HUES6 (cell line): Measurements from ENCODE around the gene BORCS5.
A peak's percentile ranks its signal among the peaks of the same experiment; 100 is the strongest.

ENCODE experiments used
- H3K27ac ChIP-seq: 2 replicates; pipeline ENCODE4 v1.7.0; 2013; ENCODE audit warnings: low read depth, mild to moderate bottlenecking, low read length, inconsistent platforms
- H3K27me3 ChIP-seq: 2 replicates; pipeline ENCODE4 v1.6.1; 2013; ENCODE audit warnings: low read length; ENCODE audit not compliant: control insufficient read depth, insufficient read depth
- H3K36me3 ChIP-seq: 2 replicates; pipeline ENCODE4 v1.6.1; 2013; ENCODE audit warnings: low read length; ENCODE audit not compliant: control insufficient read depth, insufficient read depth
- H3K4me1 ChIP-seq: 2 replicates; pipeline ENCODE4 v1.6.1; 2013; ENCODE audit warnings: low read length; ENCODE audit not compliant: control insufficient read depth, insufficient read depth
- H3K4me3 ChIP-seq: 2 replicates; pipeline ENCODE4 v1.5.1; 2013; ENCODE audit warnings: low read depth, low read length
- H3K9ac ChIP-seq: one replicate; pipeline ENCODE4 v1.6.1; 2013; ENCODE audit warnings: mild to moderate bottlenecking, low read length
- H3K9me3 ChIP-seq: 2 replicates; pipeline ENCODE4 v1.6.1; 2013; ENCODE audit warnings: low read depth, low read length; ENCODE audit not compliant: control insufficient read depth, insufficient read depth

The BORCS5 gene

DNA sequence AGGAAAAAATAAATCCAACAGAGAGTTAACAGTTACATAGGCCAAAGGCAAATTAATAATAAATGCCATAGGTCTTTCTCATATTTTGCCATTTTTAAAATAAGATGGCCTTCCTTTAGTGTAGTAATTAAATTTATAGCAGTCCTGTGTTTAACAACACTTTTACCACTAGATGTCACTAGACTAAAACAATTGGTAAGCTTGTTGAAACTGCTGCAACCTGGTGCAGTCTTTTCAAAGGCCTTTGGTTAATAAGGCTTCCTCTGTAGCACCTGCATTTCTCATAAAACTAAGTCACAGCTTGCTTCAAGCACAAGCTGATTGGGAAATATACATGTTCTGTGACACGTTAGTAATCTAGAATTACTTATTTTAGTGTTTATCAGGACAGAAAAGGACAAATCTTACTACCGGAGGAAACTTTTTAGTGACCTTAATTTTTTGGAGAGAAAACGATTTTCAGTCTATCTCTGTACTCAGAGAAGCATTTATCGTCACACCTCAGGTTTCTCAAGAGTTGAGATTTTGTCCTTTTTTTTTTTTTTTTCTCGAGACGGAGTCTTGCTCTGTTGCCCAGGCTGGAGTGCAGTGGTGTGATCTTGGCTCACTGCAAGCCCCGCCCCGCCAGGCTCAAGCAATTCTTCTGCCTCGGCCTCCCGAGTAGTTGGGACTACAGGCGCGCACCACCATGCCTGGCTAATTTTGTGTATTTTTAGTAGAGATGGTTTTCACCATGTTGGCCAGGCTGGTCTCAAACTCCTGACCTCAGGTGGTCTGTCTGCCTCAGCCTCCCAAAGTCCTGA, 20.0 kb downstream of the BORCS5 start:
- H3K27me3 ChIP-seq, result no peaks in the 10 kb centered on the region
- H3K36me3 ChIP-seq, result no peaks in the 10 kb centered on the region
- H3K4me3 ChIP-seq, result no peak overlapping the region
- no peaks in the 10 kb centered on the region for H3K4me1 ChIP-seq
- H3K27ac ChIP-seq, result no peak overlapping the region
- H3K9me3 ChIP-seq, result no peaks in the 10 kb centered on the region
- no peak overlapping the region for H3K9ac ChIP-seq

GRCh38 chr12:12378616-12379015, 21.7 kb downstream of the BORCS5 start:
- H3K27ac ChIP-seq, result no peak overlapping the region
- H3K4me3 ChIP-seq, result no peak overlapping the region
- no peaks in the 10 kb centered on the region for H3K27me3 ChIP-seq
- peaks cover 7% of the 10 kb centered on the region; the same call in 1 of the 2 replicates for H3K9me3 ChIP-seq
- H3K4me1 ChIP-seq, result no peaks in the 10 kb centered on the region; the same call in 1 of the 2 replicates
- no peak overlapping the region for H3K9ac ChIP-seq
- H3K36me3 ChIP-seq, result 0 out of 2 replicates have a peak, but pooled peaks cover 3% of the 10 kb centered on the region

DNA sequence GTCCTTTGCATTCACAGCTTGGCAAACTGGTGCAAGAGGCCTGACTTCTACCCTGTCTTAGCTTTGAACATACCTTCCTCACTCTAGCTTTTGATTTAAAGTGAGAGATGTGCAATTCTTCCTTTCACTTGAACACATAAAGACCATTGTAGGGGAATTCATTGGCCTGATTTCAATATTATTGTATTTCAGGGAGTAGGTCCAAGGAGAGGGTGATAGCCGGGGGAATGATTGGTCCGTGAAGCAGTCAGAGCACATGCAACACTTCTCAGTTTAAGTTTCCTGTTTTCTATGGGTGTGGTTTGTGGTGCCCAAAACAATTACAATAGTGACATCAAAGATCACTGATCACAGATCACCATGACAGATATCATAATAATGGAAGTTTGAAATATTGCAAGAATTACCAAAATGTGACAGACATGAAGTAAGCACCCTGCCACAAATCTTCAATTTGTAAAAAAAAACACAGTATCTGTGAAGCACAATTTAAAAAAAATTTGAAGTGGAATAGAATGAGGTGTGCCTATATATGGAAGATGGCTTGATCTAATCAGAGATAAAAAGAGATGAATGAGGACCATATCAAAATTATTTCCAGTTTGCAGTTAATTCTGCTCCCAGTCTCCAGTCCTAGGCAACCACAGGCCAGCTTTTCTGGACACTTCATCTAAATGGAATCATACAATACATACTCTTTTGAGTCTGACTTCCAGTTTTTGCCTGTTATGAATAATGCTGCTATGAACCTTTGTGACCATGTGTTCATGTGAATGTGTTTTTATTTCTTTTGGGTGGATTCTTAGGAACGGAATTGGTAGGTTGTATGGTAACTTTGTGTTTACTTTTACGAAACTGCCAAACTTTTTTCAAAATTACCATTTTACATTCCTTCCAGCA, 23.2 kb downstream of the BORCS5 start:
- Histone ChIP-seq H3K36me3 (0 out of 2 replicates have a peak, but pooled peaks cover 3% of the 10 kb centered on the region), H3K27ac (no peak overlapping the region), H3K9me3 (peaks cover 7% of the 10 kb centered on the region; the same call in 1 of the 2 replicates), H3K27me3 (no peaks in the 10 kb centered on the region), H3K4me1 (peaks cover 10% of the 10 kb centered on the region), H3K4me3 (no peak overlapping the region), H3K9ac (no peak overlapping the region)

- Histone ChIP-seq H3K4me3 (no peak overlapping the region), H3K36me3 (0 out of 2 replicates have a peak, but pooled peaks cover 3% of the 10 kb centered on the region), H3K9ac (no peak overlapping the region), H3K4me1 (peaks cover 16% of the 10 kb centered on the region), H3K27ac (no peak overlapping the region), H3K9me3 (peaks cover 7% of the 10 kb centered on the region; the same call in 1 of the 2 replicates), H3K27me3 (no peaks in the 10 kb centered on the region)
These were observed 24.2 kb downstream of the BORCS5 start for GRCh38 chr12:12380949-12381593.

GRCh38 chr12:12381982-12382381, 25.1 kb downstream of the BORCS5 start:
- Histone ChIP-seq H3K9me3 (peaks cover 7% of the 10 kb centered on the region; the same call in 1 of the 2 replicates), H3K36me3 (0 out of 2 replicates have a peak, but pooled peaks cover 3% of the 10 kb centered on the region), H3K4me1 (peaks cover 16% of the 10 kb centered on the region), H3K9ac (no peak overlapping the region), H3K4me3 (no peak overlapping the region), H3K27ac (no peak overlapping the region), H3K27me3 (no peaks in the 10 kb centered on the region)

DNA sequence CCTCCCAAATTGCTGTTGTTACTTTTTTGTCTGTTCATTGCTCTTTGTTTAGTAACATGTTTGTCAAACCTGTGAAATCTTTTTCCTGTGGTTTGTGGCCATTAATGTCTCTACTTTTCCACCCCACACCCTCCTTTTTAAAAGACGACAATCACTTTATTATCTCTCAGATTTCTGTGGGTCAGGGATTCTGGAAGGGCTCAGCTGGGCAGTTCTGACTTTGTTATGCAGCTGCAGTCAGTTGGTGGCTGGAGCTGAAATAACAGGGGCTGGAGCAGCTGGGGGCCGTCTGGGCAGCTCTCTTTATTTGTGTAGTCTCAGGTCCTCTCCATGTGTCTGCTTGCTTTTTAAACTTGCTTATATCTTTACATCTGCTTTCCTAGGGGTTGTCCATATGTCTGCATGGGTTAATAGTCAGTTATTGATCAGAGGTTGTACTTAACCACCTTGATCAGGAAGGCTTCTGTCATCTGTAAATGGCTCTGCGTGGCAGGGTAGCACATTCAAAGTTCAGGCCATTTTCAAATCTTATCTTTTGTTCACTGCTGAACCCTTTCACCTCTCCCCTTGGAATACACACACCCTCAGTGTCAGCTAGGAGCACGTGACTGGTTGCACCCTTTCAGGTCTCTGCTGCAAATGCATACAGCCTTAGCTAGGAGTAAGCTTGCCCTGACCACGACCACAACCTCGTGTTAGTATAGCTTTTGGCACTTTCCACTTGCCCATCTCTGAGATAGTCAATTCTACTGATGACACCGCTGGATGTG, 27.9 kb downstream of the BORCS5 start:
- H3K4me3 ChIP-seq, result no peak overlapping the region; the same call in 1 of the 2 replicates
- H3K27ac ChIP-seq, result peak overlapping the region; percentile 24; the same call in 1 of the 2 replicates
- H3K4me1 ChIP-seq, result peaks cover 16% of the 10 kb centered on the region
- H3K36me3 ChIP-seq, result 0 out of 2 replicates have a peak, but pooled peaks cover 3% of the 10 kb centered on the region
- no peaks in the 10 kb centered on the region for H3K27me3 ChIP-seq
- no peak overlapping the region for H3K9ac ChIP-seq
- H3K9me3 ChIP-seq, result peaks cover 7% of the 10 kb centered on the region; the same call in 1 of the 2 replicates

DNA sequence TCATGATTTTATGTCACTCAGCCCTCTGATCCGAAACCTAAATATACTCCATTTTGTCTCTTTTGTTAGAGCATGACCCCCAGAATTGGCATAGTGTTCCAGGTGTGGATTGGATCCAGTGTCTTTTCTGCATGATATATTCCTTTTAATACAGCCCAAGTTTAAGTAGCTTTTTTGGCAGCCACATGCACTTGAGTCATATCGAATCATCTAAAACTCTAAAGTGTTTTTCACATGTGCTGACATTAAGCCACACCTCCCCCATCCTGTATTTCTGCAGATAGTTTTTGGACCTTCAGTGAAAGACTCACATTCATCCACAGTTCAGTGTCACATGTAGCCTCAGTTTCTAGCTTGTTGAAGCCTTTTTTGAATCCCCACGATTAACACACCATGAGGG, 30.6 kb downstream of the BORCS5 start:
- peaks cover 16% of the 10 kb centered on the region for H3K4me1 ChIP-seq

GRCh38 chr12:12392413-12392812, 35.5 kb downstream of the BORCS5 start:
- Histone ChIP-seq H3K27ac (no peak overlapping the region), H3K4me1 (no peaks in the 10 kb centered on the region), H3K27me3 (no peaks in the 10 kb centered on the region), H3K9me3 (no peaks in the 10 kb centered on the region), H3K36me3 (no peaks in the 10 kb centered on the region), H3K9ac (no peak overlapping the region), H3K4me3 (no peak overlapping the region)

More for the DNA sequence above, 30.6 kb downstream of the BORCS5 start:
- H3K36me3 ChIP-seq, result no peaks in the 10 kb centered on the region
- H3K9me3 ChIP-seq, result 0 out of 2 replicates have a peak, but pooled peaks cover 2% of the 10 kb centered on the region
- no peak overlapping the region for H3K9ac ChIP-seq
- H3K4me3 ChIP-seq, result no peak overlapping the region
- no peaks in the 10 kb centered on the region for H3K27me3 ChIP-seq
- H3K27ac ChIP-seq, result no peak overlapping the region

DNA sequence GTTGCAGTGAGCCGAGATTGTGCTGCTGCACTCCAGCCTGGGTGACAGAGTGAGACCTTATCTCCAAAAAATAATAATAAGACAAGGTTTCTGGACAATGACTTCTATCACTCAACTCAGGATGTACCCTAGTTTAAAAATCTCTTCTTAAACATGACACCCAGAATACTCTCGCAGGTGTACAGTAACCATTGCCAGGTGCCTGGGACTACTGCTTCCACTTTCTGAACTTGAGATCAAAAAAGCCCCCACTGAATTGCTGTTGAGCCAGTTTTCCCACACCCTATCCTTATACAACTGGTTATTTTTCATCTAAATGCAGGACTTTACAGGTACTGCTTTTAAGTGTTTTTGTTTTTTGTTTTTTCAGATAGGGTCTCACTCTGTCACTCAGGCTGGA, 36.3 kb downstream of the BORCS5 start:
- H3K4me3 ChIP-seq, result no peak overlapping the region
- H3K9me3 ChIP-seq, result no peaks in the 10 kb centered on the region
- no peak overlapping the region for H3K27ac ChIP-seq
- no peak overlapping the region for H3K9ac ChIP-seq
- H3K4me1 ChIP-seq, result peaks cover 3% of the 10 kb centered on the region; the same call in 1 of the 2 replicates
- no peaks in the 10 kb centered on the region for H3K27me3 ChIP-seq
- H3K36me3 ChIP-seq, result no peaks in the 10 kb centered on the region

GRCh38 chr12:12396694-12397093, 39.8 kb downstream of the BORCS5 start:
- Histone ChIP-seq H3K27ac (no peak overlapping the region), H3K9ac (no peak overlapping the region), H3K27me3 (no peaks in the 10 kb centered on the region), H3K36me3 (no peaks in the 10 kb centered on the region), H3K4me1 (peaks cover 21% of the 10 kb centered on the region), H3K9me3 (no peaks in the 10 kb centered on the region), H3K4me3 (no peak overlapping the region)
